ENCODE measurements around the gene WDR31.
"Not testable (repeated sequence)": the region's sequence is repeated elsewhere in the genome, so short reads cannot be mapped to it uniquely, and the experiment has no call there.

The WDR31 gene

DNA sequence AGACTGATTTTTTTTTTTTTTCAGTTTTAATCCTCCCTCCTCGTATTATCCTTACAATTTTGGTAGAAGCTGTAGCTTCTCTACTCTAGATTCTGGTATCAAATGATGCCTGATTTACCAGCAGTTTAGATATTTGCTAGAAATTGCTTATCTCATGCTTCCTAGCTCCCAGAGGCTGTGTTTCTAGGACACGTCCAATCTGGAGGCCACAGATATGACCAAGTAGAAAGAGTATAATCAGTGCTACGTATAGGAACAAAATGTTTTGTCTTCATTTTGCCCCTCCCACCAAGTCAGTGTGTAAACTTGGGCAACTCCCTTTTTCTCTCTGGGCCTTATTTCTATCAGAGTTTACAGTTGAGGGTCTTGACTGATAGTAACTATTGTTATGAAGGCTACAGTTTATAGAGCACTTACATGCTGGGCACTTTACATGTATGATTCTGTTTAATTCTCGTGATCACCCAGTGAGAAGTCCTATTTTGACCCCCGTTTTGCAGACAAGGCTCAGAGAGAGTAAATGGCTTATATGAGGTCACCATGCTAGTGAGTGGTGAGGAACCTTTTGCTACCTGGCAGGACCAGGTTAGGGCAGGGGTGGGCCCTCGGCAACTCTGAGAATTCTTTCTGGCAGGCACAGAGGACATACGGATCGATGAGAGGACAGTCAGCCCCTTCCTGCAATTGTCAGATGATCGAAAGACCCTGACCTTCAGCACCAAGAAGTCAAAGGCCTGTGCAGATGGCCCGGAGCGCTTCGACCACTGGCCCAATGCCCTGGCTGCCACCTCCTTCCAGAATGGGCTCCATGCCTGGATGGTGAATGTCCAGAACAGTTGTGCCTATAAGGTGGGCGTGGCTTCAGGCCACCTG is 29.1 kb upstream of the WDR31 start:
- DNase-seq (ENCODE audit: low read depth) = no peak

DNA sequence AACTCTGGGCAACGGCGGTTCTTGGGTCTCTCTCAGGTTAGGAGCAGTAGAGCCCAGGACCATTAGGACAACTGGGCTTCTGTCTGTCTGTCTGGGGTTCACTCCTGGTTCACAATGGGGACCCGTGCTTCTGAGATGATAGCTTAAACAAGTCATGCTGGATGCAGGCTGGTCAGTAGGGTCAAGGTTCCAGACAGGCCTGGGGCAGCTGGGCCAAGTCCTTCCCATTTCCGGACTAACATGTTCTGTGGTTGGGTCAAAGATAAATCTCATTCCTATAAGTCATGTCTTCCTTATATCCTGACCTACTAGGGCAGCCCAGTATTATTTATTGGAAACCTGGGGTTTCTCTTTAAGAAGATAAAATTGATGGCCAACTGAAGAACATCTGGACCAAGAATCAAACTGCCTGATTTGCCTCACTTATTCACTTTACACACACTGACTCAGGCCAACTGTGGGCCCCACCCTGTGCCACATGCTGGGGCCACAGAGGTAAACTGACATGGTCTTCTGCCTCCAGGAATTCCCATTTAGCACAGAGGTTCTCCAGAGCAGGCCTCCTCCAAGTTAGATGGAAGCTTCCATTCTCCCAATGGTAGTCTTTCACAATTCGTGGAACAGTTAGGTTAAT is 28.4 kb upstream of the WDR31 start:
- DNase-seq (ENCODE audit: low read depth) = no peak

DNA sequence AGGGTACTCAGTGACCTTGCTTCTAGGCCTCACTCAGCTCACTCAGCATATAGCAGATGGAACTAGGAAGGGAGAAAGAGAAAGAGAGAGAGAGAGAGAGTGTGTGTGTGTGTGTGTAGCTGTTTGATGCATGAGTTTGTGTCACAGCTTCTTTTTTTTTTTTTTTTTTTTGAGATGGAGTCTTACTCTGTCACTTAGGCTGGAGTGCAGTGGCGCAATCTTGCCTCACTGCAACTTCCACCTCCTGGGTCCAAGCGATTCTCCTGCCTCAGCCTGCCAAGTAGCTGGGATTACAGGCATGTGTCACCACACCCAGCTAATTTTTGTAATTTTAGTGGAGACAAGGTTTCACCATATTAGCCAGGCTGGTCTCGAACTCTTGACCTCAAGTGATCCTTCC is 25.6 kb upstream of the WDR31 start:
- not testable (repeated sequence) for DNase-seq (ENCODE audit: low read depth)

DNA sequence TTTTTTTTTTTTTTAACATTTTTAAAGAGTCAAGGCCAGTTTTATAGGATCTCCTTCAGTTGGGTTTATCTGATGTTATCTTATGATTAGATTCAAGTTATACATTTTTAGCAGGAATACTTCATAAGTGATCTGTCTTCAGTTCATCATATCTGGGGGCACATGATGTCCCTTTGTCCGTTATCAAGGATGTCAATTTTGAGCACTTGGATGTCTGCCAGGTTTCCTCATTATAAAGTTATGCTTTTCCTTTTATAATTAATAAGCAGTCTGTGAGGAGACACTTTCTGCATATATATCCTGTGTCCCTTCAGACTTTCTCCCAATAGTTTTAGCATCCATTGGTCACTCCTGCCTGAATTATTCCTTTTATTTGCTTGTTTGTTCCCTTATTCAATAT is 24.9 kb upstream of the WDR31 start:
- no peak for DNase-seq (ENCODE audit: low read depth)

DNA sequence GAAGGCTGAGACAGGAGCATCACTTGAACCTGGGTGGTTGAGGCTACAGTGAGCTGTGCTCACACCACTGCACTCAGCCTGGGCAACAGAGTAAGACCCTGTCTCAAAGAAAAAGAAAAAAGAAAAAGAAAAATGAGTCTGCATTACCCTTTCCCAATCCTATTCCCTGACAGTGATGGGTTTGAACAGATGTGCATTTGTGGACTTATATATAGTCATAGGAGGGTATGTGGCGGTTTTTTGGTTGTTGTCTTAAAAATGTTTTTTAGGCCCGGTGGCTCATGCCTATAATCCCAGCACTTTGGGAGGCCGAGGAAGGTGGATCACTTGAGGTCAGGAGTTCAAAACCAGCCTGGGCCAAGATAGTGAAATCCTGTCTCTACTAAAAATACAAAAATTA is 23.3 kb upstream of the WDR31 start:
- no peak for DNase-seq (ENCODE audit: low read depth)

DNA sequence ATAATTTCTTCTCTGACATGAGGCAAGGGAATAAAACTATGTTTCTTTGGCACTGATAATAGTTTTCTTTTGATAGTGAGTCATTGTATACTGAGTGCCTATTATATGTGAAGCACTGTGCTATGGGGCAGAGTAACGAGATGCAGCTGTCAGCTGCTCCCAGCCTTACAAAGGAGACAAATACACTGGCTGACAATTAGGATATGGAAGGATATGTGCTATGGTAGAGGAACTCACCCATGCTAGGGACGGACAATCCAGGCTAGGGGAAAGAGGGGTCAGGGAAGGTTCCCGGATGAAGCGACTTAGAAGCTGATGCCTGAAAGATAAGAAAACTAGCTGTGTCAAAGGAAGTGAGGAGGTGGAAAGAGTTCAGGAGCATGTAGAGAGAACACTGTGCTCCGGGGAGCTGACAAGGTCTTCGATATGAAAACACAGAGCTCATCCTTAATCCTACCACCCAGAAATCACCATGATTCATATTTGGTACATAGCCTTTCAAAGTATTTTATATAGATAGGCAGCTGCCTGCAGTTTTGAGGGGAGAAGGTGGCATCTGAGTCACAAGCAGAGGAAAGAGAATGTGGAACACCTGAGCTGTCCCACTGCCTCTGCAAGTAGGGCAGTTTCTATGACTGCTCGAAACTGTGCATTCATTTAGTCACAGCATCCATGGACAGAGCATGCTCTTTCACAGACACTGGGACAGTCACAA is 21.4 kb upstream of the WDR31 start:
- no peak for DNase-seq (ENCODE audit: low read depth)

DNA sequence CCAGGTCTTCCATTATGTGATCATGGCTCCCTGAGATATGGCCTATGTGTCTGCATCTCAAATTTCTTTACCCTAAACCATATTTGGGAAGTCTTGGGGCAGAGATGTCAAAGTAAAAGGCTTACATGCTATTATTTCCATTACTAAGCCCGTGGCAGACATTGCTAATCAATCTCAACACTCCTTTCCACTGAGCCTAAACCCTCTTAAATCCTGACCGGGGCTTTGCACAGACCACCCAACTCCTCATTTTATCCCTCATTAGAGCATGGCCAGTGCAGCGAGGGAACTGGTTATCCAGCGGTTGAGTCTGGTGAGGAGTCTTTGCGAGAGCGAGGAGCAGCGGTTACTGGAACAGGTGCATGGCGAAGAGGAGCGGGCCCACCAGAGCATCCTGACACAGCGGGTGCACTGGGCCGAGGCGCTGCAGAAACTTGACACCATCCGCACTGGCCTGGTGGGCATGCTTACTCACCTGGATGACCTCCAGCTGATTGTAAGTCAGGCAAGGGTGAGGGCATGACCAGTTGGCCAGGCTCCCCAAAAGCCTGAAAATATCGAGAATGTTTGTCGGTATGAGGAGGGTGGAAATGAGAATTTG is 20.3 kb upstream of the WDR31 start:
- DNase-seq (ENCODE audit: low read depth) = no peak

DNA sequence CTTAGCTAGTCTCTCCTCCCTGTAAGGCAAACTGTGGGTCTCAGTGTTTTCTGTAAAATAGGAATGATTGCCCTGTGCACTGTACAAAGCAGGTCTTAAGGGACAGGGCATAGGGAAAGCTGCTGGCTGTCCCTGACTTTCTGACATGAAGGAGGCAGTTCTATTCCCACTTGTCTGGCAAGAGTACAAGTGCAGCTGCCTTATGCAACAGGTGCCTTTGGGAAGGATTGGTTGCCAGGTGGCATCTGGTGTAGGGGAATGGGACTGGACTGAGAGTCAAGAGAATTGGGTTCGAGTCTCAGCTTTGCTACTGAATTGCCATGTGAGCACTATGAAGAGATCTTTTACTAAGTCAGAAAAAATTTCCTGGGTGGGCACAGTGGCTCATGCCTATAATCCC is 19.3 kb upstream of the WDR31 start:
- no peak for DNase-seq (ENCODE audit: low read depth)

DNA sequence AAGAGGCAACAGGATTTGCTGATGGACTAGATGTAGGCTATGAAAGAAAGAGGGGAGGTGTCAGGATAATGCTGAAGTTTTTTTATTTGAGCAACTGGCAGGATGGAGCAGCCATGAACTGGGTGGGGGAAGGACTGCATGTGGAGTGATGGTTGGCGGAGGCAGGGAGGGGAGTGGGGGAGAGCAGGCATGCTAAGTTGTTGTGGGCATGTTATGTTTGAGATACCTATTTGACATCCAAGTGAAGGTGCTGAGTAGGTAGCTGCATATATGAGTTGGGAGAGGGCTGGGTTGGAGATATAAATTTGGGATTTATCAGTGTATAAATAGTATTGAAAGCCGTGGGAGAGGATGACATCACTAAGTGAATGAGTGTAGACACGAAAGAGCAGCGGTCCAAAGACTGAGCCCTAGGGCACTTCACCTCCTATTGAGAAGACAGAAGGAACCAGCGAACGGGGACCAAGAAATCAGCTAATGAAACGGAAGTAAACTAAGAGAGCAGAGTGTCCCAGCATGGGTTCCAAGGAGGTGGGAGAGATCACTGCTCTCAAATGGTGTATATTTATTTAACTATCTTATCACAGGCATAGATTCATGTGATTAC is 16.7 kb upstream of the WDR31 start:
- DNase-seq (ENCODE audit: low read depth) = no peak

DNA sequence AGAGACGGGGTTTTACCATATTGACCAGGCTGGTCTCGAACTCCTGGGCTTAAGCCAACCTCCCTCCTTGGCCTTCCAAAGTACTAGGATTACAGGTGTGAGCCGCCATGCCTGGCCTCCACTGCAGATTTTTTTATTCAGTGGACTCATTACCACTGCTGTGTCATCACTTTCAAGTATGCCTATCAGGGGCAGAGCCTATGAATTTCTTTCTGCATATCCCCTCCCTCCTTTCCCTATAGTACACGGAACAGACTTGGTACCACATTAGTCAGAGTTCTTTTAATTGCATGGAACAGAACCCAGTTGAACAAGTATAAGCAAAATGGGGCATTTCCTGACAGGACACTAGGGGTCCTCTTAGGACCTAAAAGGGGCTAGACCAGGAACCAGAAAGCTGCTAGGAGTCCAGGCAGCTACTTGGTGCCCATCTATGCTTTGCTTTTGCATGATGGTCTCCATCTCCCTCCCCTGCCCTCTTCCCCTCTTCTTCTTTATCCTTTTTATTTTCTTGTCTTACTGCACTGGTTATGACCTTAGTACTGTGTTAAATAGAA is 15.0 kb upstream of the WDR31 start:
- no peak for DNase-seq (ENCODE audit: low read depth)

DNA sequence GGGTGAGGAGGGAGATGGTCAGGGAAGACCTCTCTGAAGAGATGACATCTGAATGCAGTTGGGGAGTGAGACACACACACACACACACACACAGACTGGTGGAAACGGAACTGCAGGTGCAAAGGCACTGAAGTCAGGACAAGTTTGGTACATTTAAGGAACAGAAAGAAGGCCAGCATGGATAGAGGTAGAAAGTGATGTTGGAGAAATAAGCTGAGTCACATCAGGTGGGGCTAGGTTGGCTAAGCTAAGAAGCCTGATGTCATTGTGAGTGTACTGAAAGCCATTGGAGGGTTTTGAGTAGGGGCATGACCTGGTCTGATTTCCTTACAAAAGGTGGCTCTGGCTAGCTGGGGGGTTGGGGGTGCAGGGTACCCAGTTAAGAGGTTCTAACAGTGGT is 12.3 kb upstream of the WDR31 start:
- DNase-seq (ENCODE audit: low read depth) = no peak

DNA sequence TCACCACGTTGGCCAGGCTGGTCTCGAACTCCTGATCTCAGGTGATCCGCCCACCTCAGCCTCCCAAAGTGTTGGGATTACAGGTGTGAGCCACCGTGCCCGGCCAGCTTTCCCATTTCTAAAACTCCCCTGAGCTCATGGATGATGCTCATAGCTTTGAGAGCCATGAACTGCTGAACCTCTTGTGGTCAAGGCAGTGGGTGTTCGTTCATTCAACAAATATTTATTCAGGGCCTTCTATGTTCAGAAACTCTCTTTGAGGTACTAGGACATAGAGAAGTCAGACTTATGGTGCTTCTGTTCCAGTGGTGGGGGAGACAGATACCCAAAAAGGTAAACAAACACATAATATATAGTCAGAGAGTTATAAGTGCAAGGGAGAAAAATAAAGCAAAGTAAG is 11.9 kb upstream of the WDR31 start:
- no peak for DNase-seq (ENCODE audit: low read depth)

DNA sequence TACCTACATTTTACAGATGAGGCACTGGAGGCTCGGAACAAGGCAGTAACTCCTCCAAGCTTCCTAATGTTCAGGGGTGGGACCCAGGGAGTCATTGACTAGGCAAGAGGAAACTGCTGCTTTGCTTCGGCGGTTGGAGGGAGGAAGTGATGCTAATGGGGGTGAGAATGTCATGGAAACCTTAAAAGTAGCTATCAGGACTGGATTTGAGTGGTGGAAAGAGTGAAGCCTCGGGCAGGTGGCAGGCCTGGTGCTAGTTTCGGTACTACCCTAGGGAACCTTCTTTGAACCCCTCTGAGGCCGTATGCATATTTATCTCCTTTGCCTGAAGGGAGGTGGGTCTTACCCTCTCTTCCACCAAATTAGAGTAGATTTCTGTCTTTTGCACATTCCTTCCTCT is 10.9 kb upstream of the WDR31 start:
- DNase-seq (ENCODE audit: low read depth) = no peak

DNA sequence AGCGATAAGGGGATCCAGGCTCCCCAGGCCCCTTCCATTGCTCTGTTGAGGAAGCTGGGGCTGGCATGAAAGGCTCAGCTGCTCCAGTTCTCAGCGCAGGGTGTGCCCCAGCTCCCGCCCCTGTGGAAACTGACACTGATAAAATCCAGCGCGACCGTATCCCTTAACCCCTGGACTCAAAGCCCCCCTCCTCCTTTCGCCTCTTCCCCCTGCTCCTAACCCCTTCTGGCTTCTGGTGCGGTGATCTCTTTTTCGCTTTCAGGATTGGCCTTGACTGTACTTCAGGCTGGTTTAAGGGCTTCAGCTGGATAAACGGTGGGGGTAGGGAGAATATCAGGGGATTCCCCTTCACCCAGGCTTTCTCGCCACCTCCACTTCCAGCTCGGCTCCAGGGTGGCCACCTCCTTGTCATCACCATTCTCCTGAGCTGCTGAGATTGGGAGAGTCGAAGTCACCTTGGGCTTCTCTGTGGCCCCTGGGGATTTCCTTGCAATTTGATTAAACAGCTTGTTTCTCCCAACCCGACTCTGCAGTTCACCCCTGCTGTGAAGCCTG is 10.1 kb upstream of the WDR31 start:
- no peak for DNase-seq (ENCODE audit: low read depth)

DNA sequence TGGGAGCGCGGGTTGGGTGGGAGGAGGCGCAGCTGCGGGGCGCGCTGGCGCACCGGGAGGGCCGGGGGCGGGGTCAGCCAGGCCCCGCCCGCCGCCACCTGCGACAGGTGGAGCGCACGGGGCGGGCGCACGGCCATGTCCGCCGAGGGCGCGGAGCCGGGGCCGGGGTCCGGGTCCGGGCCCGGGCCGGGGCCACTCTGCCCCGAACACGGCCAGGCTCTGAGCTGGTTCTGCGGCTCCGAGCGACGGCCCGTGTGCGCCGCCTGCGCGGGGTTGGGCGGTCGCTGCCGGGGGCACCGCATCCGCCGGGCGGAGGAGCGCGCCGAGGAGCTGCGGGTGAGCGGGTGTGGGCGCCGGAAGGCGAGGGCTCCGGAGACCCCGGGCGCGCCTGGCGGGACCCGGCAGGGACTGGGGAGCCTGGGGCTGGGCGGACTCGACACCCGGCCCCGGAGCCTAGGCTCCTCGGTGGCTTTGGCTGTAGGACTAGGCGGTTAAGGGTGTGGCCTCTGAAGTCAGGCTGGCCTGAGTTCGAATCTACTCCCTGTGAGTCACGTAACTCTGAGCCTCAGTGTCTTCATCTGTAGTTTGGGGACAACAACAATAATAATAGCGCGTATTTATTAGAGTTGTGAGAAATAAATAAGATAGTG is 9.5 kb upstream of the WDR31 start, which contains the start of gene BSPRY:
TSS of gene BSPRY (plus strand) at position 97 of the 650 bp plus-strand sequence. CDS start at position 136, 39 bp downstream.
- no peak for DNase-seq (ENCODE audit: low read depth)

DNA sequence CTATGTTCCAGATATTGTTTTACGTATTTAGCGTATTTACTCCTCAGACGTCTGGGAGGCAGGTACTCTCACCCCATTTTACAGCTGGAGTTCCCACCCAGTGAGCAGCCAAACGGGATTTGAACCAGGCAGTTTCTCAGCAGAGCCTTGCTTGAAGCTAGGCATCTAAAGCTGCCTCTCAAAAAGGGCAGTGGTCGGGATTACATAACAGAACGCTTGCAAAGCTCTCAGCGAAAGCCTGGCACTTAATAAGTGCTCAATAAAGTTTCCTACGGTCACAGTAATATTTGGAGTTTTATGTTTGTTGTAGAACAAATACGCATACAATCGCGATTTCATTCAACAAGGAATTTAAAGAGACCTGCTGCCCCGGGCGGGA is 9.0 kb upstream of the WDR31 start:
- no peak for DNase-seq (ENCODE audit: low read depth)

DNA sequence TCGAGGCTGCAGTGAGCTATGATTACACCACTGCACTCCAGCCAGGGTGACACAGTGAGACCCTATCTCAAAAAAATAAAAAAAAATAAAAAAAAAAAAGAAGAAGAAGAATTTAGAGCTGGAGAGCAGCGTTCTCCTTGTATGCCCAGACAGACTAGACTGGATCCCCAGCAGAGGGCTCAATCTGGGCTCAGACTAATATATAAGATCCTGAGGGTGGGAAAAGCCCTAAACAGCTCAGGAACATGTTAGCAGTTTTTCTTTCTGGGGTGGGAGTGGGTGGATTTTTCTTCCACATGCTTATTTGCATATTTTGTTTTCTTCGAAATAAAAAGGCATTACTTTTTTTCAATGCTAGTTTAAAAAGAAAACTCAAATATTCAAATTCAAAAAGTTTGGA is 8.4 kb upstream of the WDR31 start:
- no peak for DNase-seq (ENCODE audit: low read depth)

DNA sequence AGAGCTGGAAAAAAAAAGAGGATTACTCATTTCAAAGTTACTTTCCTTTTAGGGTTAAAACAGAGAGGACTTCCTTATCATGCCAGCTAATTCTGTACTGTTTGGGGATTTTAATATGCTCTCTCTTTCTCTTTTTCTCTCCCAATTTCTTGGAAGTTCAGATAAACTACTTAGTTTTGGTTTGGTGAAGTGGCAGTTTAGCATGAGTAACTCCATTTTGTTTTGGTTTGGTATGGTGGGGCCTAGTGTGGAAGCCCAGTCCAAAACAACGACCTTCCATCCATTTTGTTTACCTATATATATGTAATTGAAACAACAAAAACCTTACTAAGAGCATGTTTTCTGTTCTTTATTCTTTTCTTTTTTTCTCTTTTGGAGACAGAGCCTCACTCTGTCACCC is 5.6 kb upstream of the WDR31 start:
- no peak for DNase-seq (ENCODE audit: low read depth)

DNA sequence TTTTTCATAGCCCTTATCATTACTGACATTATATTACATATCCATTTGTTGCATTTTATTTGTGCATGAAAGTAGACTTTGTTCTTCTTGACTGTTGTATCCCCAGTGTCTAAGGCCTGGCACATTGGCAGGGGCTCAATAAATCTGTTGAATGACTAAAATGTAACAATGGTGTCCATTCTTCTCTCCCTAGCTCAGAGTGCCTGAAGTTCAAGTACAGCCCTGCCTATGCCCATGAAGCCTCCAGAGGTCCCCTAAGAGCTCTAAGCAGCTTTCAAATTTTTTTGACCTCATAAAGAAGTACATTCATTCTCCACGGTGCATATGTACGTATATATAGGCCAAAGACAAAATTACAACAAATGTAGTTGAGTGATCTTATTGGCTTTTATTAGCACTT is 5.1 kb upstream of the WDR31 start:
- no peak for DNase-seq (ENCODE audit: low read depth)

DNA sequence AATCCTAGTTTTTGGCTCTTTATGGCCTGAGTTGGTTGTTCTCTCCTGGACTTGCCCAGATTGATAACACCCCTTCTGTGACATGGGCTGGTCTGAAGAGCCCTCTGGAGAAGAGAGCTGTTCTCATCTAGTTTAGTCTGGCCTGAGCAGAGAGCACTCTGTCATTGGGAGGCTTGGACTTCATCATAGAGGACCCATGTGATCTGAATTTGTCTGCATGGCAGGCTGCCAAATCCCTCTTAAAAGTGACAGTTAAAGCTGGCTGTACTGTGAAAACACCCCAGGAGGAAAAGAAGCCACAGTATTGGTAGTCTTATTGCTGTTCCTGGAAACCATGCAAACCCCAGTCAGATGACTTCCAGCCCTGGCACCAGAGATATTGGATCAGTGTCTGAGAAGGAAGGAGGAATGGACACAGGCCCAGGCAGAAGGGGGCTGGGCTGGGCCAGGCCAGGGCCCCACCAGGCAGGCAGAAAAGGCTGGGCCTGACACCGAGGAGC is 3.7 kb upstream of the WDR31 start:
- DNase-seq (ENCODE audit: low read depth) = no peak
